IPS DF 4.7 (cell line): ENCODE results near the gene C1QTNF9.
"Not testable (repeated sequence)": the region's sequence is repeated elsewhere in the genome, so short reads cannot be mapped to it uniquely, and the experiment has no call there.

ENCODE experiments used
- DNase-seq: peaks from one replicate; pipeline ENCODE4 v3.0.0-alpha.2; 2013; ENCODE audit warnings: low spot score; ENCODE audit errors: extremely low read depth

The C1QTNF9 gene

DNA sequence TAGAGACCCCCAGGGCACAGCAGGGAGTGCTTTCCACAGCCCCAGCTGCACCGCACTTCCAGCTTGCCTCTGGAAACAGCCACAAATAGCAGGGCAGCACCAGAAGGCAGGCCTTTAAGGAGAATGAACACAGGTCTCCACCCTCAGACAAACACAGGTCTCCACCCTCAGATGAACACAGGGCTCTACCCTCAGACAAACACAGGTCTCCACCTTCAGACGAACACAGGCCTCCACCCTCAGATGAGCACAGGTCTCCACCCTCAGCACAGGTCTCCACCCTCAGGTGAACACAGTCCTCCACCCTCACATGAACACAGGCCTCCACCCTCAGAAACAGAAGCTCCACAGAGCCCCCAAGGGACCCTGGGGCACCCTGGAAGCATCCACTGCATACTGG lies 51.7 kb downstream of the C1QTNF9 start:
- DNase-seq: no peak

DNA sequence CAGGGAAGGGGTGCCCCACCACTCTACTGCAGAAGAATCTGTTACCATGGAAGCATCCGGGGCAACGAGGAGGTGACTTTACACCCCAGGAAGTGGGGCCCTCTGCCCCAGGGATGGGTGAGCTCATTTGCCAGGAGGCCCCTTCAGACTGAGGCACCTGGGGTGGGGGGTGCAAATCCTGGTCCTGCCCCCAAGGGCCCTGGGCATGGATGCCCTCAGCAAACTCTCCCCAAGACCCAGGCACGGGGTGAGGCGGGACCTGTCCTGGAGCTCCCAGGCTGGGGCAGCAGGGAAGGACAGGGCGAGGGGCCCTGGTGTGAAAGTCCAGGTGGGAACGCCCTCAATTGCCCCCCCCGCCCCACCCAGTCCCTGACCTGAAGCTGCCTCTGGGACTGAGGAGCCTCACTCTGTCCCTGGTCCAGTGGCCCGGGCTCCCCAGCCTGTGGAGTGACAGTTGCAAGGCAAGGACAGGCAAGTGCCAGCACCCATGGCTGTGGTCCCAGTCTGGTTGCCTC lies 52.5 kb downstream of the C1QTNF9 start:
- no peak for DNase-seq

DNA sequence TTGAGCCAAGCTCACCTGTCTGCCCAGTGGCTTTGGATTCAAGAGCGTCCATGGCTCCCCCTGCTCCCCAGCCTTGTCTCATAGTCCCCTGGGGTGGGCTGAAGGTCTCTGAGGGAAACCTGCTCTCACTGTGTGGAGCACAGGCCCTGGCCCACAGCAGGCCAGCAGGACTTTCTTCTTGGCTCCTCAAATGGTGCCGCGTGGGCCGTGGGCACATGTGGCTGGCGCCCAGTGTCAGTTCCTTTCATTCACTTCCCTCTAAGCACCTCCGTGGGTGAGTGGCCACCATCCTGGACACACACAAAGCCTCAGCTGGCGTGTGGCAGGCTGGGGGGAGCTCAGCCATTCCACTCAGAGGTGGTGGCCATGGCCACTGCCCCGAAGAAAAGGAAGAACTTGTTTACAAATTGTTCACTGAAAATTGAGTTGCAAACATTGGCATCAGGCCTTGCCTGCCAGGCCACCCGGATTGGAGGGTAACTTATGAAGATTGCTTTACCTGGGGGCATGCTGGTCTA lies 53.1 kb downstream of the C1QTNF9 start:
- DNase-seq: no peak

DNA sequence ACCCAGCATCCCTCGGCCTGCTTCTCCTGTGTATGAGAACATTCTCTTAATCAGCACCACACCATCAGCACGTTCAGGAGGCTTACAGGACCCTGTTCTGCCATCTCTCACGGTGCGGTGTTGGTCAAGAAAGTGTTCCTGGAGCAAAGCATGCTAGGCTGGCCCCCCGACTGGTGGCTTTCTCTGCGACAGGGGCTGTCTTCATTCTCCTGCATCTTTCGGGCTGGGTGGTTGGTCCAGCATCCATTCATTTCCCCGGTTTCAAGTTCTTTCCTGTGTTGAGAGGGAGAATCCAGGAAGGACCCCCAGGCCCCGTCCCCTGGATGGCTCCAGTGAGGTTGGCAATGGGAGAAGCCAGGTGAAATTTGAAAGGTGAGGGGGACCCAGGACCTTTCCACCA lies 55.8 kb downstream of the C1QTNF9 start:
- no peak for DNase-seq

DNA sequence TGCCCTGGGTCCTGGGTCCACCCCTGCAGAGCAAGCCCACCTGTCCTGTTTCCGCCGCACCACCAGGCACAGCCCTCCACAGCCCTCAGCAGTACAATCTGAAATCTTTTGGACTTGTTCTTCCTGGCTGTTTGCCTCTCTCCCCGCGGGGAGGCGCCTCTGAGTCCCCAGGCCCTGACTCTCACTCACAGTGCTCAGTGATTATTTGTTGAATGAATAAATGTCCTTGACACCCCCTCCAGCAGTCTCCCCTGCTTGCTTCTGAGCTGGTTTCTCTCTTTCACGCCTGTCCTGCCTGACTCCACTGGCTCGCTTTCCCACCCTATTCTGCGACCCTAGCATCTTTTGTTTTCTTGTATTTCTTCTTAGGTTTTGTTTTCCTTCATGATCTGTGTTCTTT lies 56.9 kb downstream of the C1QTNF9 start:
- not testable (repeated sequence) for DNase-seq

DNA sequence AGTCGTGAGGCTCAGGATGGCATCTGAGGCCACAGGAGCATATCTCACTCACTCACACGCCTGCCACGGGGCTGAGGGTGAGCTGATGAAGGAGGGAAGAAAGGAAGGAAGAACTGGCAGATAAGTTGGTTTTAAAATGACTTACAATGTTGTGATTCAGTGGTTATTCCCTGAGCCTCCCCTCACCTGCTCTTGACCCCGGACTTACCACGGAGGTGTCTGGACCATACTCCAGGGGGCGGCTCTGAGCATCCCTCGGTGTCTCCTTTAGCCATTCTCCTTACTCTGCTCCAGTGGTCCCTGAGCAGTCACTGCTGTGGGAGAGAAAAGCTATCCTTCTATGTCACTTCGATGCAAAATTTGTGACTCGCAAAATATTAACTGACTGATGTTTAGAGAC lies 61.9 kb downstream of the C1QTNF9 start:
- not testable (repeated sequence) for DNase-seq
